Measurements from ENCODE around the gene DGKD. TPM values are rescaled to one million over a fixed set of nuclear protein-coding genes. Genes with fewer than 3 reads are reported as not detected.

Gene DGKD
- total RNA-seq, 1 donor from 2014 or later: 49.5 TPM

DNA sequence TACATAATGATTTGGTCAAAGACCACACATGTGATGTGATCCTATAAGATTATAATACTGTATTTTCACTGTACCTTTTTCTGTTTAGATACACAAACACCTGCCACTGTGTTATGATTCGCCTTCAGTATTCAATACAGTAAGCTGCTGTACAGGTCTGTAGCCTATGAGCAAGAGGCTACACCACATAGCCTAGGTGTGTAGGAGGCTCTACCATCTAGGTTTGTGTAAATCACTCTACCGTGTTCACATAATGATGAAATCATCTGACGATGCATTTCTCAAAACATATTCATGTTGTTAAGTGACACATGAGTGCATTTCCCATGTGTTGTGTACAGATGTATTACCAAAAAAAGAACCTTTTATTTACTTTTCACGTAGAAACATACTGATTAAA lies 137.8 kb downstream of the DGKD start:
- no peak for DNase-seq (ENCODE audit: low spot score, unreplicated experiment)
- Mint-ChIP-seq H3K27me3 (no peaks in the 10 kb centered on the region), H3K36me3 (ENCODE audit: insufficient read depth) (peaks cover 8% of the 10 kb centered on the region), H3K9me3 (ENCODE audit: low read depth) (no peaks in the 10 kb centered on the region), H3K4me3 (ENCODE audit: low read depth) (no peak overlapping the region), H3K27ac (no peak overlapping the region), H3K4me1 (ENCODE audit: low read depth) (no peaks in the 10 kb centered on the region)
- TF ChIP-seq, protein P1, sequence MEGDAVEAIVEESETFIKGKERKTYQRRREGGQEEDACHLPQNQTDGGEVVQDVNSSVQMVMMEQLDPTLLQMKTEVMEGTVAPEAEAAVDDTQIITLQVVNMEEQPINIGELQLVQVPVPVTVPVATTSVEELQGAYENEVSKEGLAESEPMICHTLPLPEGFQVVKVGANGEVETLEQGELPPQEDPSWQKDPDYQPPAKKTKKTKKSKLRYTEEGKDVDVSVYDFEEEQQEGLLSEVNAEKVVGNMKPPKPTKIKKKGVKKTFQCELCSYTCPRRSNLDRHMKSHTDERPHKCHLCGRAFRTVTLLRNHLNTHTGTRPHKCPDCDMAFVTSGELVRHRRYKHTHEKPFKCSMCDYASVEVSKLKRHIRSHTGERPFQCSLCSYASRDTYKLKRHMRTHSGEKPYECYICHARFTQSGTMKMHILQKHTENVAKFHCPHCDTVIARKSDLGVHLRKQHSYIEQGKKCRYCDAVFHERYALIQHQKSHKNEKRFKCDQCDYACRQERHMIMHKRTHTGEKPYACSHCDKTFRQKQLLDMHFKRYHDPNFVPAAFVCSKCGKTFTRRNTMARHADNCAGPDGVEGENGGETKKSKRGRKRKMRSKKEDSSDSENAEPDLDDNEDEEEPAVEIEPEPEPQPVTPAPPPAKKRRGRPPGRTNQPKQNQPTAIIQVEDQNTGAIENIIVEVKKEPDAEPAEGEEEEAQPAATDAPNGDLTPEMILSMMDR (IDR thresholded peaks at IDR 0.05; ENCODE audit: unreplicated experiment): no peak

DNA sequence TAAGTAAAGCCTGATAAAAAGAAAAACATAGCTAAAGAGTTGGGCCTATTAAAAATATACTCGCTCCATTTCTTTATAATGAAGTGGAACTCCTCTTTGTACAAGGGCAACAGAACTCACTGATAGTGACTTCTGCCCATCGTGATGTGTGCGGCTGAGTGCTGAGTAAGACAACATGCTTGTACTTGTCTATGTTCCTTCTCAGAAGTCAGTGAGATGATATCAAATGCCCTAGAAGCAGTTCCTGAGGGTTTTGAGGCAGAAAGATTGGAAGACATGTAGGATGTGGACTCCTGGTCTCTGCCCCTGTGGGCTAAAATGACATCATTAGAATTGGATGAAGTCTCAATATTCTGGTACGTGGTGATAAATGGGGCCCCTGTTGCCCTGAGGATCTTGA lies 138.5 kb downstream of the DGKD start:
- H3K27ac Mint-ChIP-seq: no peak overlapping the region
- no peaks in the 10 kb centered on the region for H3K9me3 Mint-ChIP-seq (ENCODE audit: low read depth)
- no peak overlapping the region for H3K4me3 Mint-ChIP-seq (ENCODE audit: low read depth)
- H3K27me3 Mint-ChIP-seq: no peaks in the 10 kb centered on the region
- TF ChIP-seq, protein P1 (IDR thresholded peaks at IDR 0.05; ENCODE audit: unreplicated experiment): no peak
- no peak for DNase-seq (ENCODE audit: low spot score, unreplicated experiment)
- H3K36me3 Mint-ChIP-seq (ENCODE audit: insufficient read depth): peaks cover 8% of the 10 kb centered on the region
- H3K4me1 Mint-ChIP-seq (ENCODE audit: low read depth): no peaks in the 10 kb centered on the region

DNA sequence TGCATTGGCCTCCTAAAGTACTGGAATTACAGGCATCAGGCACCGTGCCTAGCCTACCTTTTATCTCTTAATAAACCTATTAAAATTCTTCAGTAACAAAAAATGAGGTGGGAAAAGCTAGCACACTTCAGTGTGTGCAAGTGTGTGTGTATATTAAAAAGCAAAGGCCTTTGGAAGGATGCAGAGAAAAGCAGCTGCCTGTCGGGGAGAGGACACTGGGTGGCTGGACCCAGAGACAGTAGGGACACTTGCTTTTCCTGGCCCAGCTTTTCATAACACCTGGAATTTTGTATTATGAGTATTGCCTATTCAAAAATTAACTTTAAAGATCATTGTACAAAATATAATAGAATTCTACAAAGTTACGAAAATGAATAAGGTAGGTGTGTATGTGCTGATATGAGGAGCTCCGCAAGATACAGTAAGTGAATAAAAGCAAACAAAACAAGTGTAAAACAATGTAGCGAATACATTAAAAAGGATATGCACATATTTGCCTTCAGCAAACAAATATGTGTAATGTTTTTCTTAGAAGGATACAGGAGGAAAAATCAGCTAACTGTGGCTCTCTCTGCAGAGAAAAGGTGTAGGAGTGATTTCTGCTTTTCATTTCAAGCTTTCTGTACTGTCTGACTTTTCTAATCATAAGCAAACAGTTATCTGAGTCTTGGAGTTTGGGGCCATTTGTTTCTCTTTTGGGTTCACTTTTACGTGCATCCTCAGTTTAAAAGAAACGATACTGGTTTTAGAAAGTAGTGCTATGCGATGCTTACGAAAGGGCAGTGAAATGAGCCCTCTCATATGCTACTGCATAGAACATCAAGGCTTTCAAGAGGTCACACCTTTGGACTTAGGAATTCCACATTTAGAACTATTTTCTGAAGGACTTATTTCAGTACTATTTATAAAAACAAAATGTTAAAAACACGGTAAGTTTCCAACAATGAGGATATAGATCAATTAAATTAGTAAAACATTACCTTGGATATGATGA lies 141.5 kb downstream of the DGKD start:
- no peaks in the 10 kb centered on the region for H3K27me3 Mint-ChIP-seq
- no peak overlapping the region for H3K4me3 Mint-ChIP-seq (ENCODE audit: low read depth)
- TF ChIP-seq, protein P1 (IDR thresholded peaks at IDR 0.05; ENCODE audit: unreplicated experiment): no peak
- DNase-seq (ENCODE audit: low spot score, unreplicated experiment): no peak
- H3K9me3 Mint-ChIP-seq (ENCODE audit: low read depth): no peaks in the 10 kb centered on the region
- no peak overlapping the region for H3K27ac Mint-ChIP-seq
- peaks cover 6% of the 10 kb centered on the region for H3K36me3 Mint-ChIP-seq (ENCODE audit: insufficient read depth)
- no peaks in the 10 kb centered on the region for H3K4me1 Mint-ChIP-seq (ENCODE audit: low read depth)

DNA sequence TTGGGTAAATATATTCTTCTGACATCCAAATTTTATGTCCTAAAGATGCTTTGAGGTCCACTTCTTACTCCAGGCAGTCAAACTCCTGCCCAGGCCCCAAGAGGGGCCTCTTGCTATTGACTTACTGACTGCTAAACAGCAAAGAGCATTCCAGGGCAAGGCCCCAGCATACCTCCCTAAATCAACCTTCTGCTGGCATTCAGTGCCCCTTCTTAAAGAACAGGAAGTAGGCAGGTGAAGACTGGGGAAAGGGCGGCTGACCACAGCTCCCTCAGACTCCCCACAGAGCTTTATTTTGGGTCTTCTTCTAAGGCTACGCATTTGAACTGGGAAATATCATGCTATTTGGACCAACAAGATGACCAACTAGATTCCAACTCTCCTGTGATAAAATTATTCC lies 143.4 kb downstream of the DGKD start:
- peaks cover 15% of the 10 kb centered on the region for H3K36me3 Mint-ChIP-seq (ENCODE audit: insufficient read depth)
- H3K4me1 Mint-ChIP-seq (ENCODE audit: low read depth): no peaks in the 10 kb centered on the region

DNA sequence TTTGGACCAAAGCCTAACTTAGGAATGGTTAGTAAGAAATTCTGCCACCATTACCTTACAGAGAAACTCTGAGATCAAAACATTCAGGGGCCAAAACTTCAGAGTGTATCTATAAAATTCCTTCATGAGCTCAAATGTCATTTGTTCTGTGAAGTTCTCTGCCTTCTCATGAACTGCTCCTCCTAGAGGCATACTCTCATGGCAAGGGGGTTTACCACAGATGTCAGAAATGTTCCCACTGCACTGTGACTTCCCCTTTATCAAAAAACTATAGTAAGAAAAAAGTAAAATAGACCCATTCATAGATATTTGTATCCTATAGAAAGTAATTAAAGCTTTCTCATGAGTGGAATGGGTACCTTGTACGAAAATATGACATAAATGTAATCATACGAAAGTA lies 143.8 kb downstream of the DGKD start:
- Mint-ChIP-seq H3K9me3 (ENCODE audit: low read depth) (peaks cover 6% of the 10 kb centered on the region), H3K27ac (no peak overlapping the region), H3K4me3 (ENCODE audit: low read depth) (no peak overlapping the region), H3K27me3 (no peaks in the 10 kb centered on the region), H3K36me3 (ENCODE audit: insufficient read depth) (peaks cover 17% of the 10 kb centered on the region), H3K4me1 (ENCODE audit: low read depth) (no peaks in the 10 kb centered on the region)
- TF ChIP-seq, protein P1 (IDR thresholded peaks at IDR 0.05; ENCODE audit: unreplicated experiment): no peak
- DNase-seq (ENCODE audit: low spot score, unreplicated experiment): no peak

More for the DNA sequence above, 143.4 kb downstream of the DGKD start:
- no peaks in the 10 kb centered on the region for H3K27me3 Mint-ChIP-seq
- no peak overlapping the region for H3K4me3 Mint-ChIP-seq (ENCODE audit: low read depth)
- TF ChIP-seq, protein P1 (IDR thresholded peaks at IDR 0.05; ENCODE audit: unreplicated experiment): no peak
- peaks cover 2% of the 10 kb centered on the region for H3K9me3 Mint-ChIP-seq (ENCODE audit: low read depth)
- DNase-seq (ENCODE audit: low spot score, unreplicated experiment): no peak
- H3K27ac Mint-ChIP-seq: no peak overlapping the region

All from progenitor cell of endocrine pancreas (in vitro differentiated cells).